Measurements from ENCODE around the gene OR8D2.

OR8D2 gene

DNA sequence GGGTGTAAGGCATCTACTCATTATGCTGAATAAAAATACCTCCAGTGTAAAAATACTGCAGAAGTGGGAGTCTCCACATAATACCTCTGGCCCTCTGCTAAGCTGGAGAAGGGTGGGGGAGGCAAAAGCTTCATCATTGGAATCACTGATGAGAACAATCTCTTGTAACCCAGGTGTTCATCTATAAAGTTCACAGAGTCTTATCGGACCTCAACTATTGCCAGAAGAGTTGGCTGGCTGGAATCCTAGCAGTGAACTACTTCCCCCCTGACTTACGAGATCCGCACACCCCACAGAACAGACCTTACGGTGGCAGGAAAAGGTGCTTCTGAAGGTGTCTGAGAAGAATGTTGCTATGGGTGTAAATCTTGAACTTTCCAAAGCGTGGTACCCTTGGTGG is 8.7 kb downstream of the OR8D2 start:
- no peak for DNase-seq (ENCODE audit: extremely low read depth, low read depth)

DNA sequence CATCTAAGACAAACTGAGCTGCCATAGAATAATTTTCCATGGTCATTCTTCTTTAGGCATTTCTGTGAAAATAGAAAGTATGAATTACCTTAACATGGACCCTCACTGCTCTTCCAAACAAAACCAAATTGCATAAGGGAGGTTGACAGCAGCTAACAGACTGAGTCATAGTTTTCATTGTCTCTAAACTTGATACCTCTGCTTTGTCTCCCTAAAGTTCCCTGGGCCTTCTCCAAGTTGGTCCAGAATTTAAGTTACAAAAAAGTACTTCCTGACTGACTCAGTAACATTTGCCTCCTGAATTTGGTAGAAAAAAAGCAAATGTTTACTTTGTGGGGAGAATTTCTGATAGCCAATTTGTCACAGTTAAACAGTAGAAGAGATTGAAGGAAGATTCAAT is 9.3 kb downstream of the OR8D2 start:
- TF ChIP-seq, protein P1, sequence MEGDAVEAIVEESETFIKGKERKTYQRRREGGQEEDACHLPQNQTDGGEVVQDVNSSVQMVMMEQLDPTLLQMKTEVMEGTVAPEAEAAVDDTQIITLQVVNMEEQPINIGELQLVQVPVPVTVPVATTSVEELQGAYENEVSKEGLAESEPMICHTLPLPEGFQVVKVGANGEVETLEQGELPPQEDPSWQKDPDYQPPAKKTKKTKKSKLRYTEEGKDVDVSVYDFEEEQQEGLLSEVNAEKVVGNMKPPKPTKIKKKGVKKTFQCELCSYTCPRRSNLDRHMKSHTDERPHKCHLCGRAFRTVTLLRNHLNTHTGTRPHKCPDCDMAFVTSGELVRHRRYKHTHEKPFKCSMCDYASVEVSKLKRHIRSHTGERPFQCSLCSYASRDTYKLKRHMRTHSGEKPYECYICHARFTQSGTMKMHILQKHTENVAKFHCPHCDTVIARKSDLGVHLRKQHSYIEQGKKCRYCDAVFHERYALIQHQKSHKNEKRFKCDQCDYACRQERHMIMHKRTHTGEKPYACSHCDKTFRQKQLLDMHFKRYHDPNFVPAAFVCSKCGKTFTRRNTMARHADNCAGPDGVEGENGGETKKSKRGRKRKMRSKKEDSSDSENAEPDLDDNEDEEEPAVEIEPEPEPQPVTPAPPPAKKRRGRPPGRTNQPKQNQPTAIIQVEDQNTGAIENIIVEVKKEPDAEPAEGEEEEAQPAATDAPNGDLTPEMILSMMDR (IDR thresholded peaks at IDR 0.05; ENCODE audit: low read depth, low read length), result no peak
- DNase-seq (ENCODE audit: extremely low read depth, low read depth), result peak; percentile 7

More for the DNA sequence above, 8.7 kb downstream of the OR8D2 start:
- TF ChIP-seq, protein P1 (IDR thresholded peaks at IDR 0.05; ENCODE audit: low read depth, low read length), result no peak

DNA sequence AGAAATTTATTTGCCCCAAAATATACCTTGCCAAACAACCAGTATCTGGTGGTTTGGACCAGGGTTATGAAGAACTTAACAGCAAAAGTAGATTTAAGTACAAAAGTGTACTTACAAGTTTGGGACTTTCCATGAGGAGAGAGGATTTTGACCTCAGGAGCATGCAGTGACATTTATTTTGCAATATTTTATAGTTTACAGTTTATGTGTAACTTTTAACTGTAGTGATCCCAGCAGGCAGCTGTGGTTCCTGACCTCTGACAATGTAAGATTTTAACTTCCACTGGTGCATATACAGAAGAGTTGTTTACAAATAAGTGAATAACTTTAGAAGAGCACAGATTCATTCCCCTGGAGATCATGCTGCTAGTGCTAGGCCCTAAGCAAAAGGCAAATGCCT is 12.9 kb downstream of the OR8D2 start:
- no peak for DNase-seq (ENCODE audit: extremely low read depth, low read depth)
- TF ChIP-seq, protein P1 (IDR thresholded peaks at IDR 0.05; ENCODE audit: low read depth, low read length), result no peak

DNA sequence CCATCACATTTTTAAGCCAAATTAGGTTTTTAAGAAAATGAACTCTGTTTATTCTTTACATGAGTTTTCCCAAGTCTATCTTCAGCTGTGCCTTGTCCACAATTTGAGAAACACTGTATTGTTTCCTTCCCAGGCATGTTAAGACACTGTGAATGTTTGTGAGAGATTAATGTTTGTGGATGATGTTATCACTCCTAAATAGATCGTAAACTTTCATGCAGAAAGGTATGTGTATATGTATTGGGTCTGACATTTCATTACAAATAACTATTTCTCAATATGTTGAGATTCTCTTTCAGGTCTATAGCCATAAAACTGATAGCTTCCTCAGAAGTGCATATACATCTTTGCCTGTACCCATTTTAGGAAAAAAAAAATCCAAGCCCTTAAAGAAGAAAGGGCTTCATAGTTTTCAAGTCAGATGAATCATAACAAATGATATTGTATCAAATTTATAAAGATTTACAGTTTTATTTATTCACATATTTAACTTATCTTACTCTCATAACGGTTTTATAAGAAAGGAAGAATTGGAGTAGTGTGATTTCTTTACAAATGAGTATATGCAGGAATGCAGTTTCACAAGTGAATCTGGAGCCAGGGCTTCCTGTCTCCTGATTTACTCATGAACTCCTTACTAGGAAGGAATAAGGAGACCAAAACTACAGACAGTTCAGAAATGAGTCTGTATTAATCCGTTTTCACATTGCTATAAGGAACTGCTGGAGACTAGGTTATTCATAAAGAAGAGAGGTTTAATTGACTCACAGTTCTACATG is 17.5 kb downstream of the OR8D2 start:
- TF ChIP-seq, protein P1 (IDR thresholded peaks at IDR 0.05; ENCODE audit: low read depth, low read length), result no peak

DNA sequence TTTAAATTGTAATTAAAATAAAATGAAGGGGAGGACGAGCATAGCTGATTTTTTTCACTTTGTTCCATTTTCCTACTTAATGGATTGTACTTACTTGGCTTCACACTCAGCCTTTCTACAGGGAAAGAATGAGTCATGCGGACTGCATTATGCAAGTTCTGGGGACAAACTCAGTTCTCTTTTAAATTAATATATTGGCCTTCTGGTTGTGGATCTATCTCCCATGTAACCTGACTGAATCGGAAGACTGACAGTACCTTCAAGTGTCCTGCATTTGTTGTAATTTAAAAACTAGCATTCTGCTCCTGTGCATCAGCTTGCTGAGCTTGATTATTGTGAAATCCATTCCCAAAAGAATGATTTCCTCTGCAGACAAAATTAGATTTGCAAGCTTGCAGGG is 18.4 kb downstream of the OR8D2 start:
- peak; percentile 2 for DNase-seq (ENCODE audit: extremely low read depth, low read depth)
- TF ChIP-seq, protein P1 (IDR thresholded peaks at IDR 0.05; ENCODE audit: low read depth, low read length), result no peak

More for the DNA sequence above, 17.5 kb downstream of the OR8D2 start:
- no peak for DNase-seq (ENCODE audit: extremely low read depth, low read depth)

DNA sequence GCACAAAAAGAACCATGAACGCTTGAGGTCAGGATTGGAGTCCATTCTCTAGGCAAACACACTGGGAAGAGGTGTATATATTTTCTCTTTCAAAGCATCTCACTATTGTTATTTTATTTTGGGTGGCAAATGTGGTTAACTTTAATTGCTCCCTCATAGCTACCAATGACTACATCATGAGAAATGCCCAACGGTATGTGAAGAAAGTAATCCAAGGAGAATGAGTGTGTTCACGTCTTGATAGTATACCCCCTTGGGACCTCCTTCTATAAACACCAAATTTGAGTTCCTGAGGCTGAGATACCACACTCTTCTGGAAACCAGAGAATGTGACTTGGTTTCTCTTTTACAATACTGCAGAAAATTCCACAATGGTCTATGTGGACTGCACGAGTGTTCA is 22.1 kb downstream of the OR8D2 start:
- TF ChIP-seq, protein P1 (IDR thresholded peaks at IDR 0.05; ENCODE audit: low read depth, low read length), result no peak
- no peak for DNase-seq (ENCODE audit: extremely low read depth, low read depth)

DNA sequence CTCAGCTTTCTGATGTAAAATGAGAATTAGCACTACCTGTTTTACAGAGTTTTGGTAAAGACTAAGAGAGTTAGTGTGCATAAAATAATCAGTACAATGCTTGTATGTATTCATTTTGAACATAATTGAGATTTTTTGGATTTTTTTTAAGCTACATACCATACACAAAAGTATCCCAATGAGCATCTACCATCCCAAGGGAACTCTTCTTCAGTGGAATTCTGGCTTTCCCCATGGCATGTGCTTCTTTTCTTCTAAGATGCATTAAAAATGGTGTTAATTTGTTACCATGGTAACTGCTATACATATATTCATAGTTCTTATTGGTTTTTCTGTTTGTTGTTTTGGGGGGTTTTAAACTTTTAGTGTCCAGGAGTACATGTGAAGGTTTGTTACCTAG is 24.0 kb downstream of the OR8D2 start:
- no peak for DNase-seq (ENCODE audit: extremely low read depth, low read depth)
- TF ChIP-seq, protein P1 (IDR thresholded peaks at IDR 0.05; ENCODE audit: low read depth, low read length), result no peak

Data from AG09319 (cell line).